GM23248 (cell line): Measurements from ENCODE around the gene REPS2. TPM values are rescaled to one million over a fixed set of nuclear protein-coding genes. Genes with fewer than 3 reads are reported as not detected.

Experiments used
- DNase-seq: peaks from one replicate; pipeline ENCODE4 v3.0.0-alpha.2; 2015
- H2AFZ ChIP-seq: fragments of 200-600 bp; sonication (generic); 2 replicates; pipeline ENCODE4 v1.6.1; 2016; ENCODE audit warnings: antibody characterized with exemption
- H3F3A ChIP-seq: fragments of 200-600 bp; sonication (generic); 2 replicates; pipeline ENCODE4 v1.6.1; 2016; ENCODE audit warnings: mild to moderate bottlenecking, antibody characterized with exemption, mixed run types; ENCODE audit not compliant: insufficient read depth
- H3K27ac ChIP-seq: fragments of 200-600 bp; sonication (generic); 2 replicates; pipeline ENCODE4 v1.5.1; 2016; ENCODE audit warnings: mild to moderate bottlenecking
- H3K27me3 ChIP-seq: fragments of 200-600 bp; sonication (generic); replicated peaks from 2 replicates; pipeline ENCODE4 v1.6.1; 2016; ENCODE audit warnings: mild to moderate bottlenecking; ENCODE audit not compliant: insufficient read depth
- H3K36me3 ChIP-seq: fragments of 200-600 bp; sonication (generic); 2 replicates; pipeline ENCODE4 v1.6.1; 2016; ENCODE audit warnings: low read depth, mild to moderate bottlenecking
- H3K4me1 ChIP-seq: fragments of 200-600 bp; sonication (generic); 2 replicates; pipeline ENCODE4 v1.6.1; 2016; ENCODE audit warnings: mild to moderate bottlenecking; ENCODE audit not compliant: insufficient read depth
- H3K4me2 ChIP-seq: fragments of 200-600 bp; sonication (generic); one replicate; pipeline ENCODE4 v1.6.1; 2016; ENCODE audit warnings: mild to moderate bottlenecking; ENCODE audit not compliant: unreplicated experiment
- H3K4me3 ChIP-seq: fragments of 200-600 bp; sonication (generic); 2 replicates; pipeline ENCODE4 v1.5.1; 2016; ENCODE audit warnings: mild to moderate bottlenecking
- H3K79me2 ChIP-seq: fragments of 200-600 bp; sonication (generic); 2 replicates; pipeline ENCODE4 v1.6.1; 2016; ENCODE audit warnings: mild to moderate bottlenecking; ENCODE audit not compliant: insufficient read depth
- H3K9ac ChIP-seq: fragments of 200-600 bp; sonication (generic); 2 replicates; pipeline ENCODE4 v1.6.1; 2016; ENCODE audit warnings: mild to moderate bottlenecking
- H3K9me2 ChIP-seq: fragments of 200-600 bp; sonication (generic); 2 replicates; pipeline ENCODE4 v1.6.1; 2016; ENCODE audit warnings: mixed run types, mild to moderate bottlenecking, moderate library complexity; ENCODE audit not compliant: insufficient read depth
- H3K9me3 ChIP-seq: fragments of 200-600 bp; sonication (generic); one replicate; pipeline ENCODE4 v1.6.1; 2017; ENCODE audit warnings: low read depth
- H4K20me1 ChIP-seq: fragments of 200-600 bp; sonication (generic); 2 replicates; pipeline ENCODE4 v1.6.0; 2016; ENCODE audit not compliant: insufficient read depth
- EZH2 ChIP-seq: fragments of 200-600 bp; sonication (generic); IDR thresholded peaks from 2 replicates; pipeline ENCODE4 v1.6.1; 2018; ENCODE audit warnings: antibody characterized with exemption, mild to moderate bottlenecking; ENCODE audit not compliant: insufficient read depth, poor library complexity, severe bottlenecking
- EZH2phosphoT487 ChIP-seq: fragments of 200-600 bp; sonication (generic); IDR thresholded peaks from 2 replicates; pipeline ENCODE4 v1.6.1; 2018; ENCODE audit warnings: antibody characterized with exemption, moderate library complexity, mild to moderate bottlenecking, low read depth; ENCODE audit not compliant: insufficient read depth
- WGBS, 2 experiments: methylation state at CpG; one replicate each; pipeline ENCODE4 v1.1.6; 2015 to 2017; ENCODE audit warnings: low lambda C conversion rate in 2 of 2, low coverage in 1 of 2; ENCODE audit errors: missing lambda C conversion rate in 2 of 2; 5-methylcytosine and 5-hydroxymethylcytosine counted together
- in situ Hi-C: fragments of 300-500 bp; cut with MboI; formaldehyde crosslinking; loops from 2 replicates; pipeline ENCODE4 v1.15.0; 2020
- polyA plus RNA-seq: library from polyadenylated mRNA; unstranded; fragments of >200 nt; fragmentation: Nextera tagmentation; extraction: Ambion mirVana; gene quantifications from 2 replicates; pipeline ENCODE4 v1.2.1, GENCODE V29; 2016
- total RNA-seq: library from RNA; depleted of rRNA; stranded (reverse); fragments of >200 nt; shearing (Covaris generic); gene quantifications from 2 replicates; pipeline ENCODE4 v1.2.3, GENCODE V29; 2014; rRNA removed

Gene REPS2
- total RNA-seq = 0.11 TPM in 1 of 2 replicates, not detected in the other
- polyA plus RNA-seq = 0.03 TPM in 2 replicates

DNA sequence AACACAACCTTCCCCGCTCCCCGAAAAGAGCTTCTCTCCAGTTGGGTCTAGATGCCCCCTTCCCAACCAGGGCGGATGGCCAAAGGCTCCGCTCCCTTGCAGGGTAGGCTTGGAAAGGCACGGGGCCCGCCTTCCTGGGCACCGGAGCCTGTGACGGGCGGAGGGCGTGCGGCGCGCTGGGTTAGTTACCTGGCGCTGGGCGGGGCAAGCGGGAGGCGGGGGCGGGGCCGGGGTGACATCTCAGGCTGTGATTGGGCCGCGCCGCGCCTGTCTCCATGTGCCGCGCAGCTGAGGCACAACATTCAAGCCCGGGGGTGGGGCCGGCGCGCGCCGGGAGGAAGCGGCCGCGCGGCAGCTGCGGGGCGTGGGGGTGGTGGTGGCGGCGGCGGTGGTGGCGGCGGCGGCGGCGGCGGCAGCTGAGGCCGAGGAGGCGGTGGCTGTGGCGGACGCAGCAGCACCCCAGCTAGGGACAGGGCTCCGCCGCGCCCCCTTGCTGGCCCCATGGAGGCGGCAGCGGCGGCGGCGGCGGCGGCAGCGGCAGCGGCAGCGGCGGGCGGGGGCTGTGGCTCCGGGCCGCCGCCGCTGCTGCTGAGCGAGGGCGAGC lies at the start of gene REPS2:
Gene REPS2 (plus strand): TSS at position 298 of the 604 bp plus-strand sequence. CDS start 204 bp downstream, at position 502.
- H3K36me3 ChIP-seq = no peaks in the 10 kb centered on the region
- peak within 1 kb of the TSS; percentile 65 for H2AFZ ChIP-seq
- H3K9me3 ChIP-seq = no peaks in the 10 kb centered on the region
- in situ Hi-C loops = no loop called here
- peak within 1 kb of the TSS; percentile 53 for H3K4me2 ChIP-seq
- WGBS, 2 experiments = 5 to 15% methylated on average over 4 to 20 of the region's 71 CpGs
- H3K9me2 ChIP-seq = no peaks in the 10 kb centered on the region
- no peaks in the 10 kb centered on the region for H3K79me2 ChIP-seq
- H3K27me3 ChIP-seq = peaks cover 5% of the 10 kb centered on the region; the same call in 1 of the 2 replicates
- no peak within 1 kb of the TSS for H3K9ac ChIP-seq
- H3K4me1 ChIP-seq = no peaks in the 10 kb centered on the region
- TF ChIP-seq EZH2 (no peak), EZH2phosphoT487 (no peak)
- DNase-seq = peak; percentile 73
- no peak within 1 kb of the TSS for H3K27ac ChIP-seq
- H3F3A ChIP-seq = no peaks in the 10 kb centered on the region
- H3K4me3 ChIP-seq = peak within 1 kb of the TSS; percentile 66
- no peaks in the 10 kb centered on the region for H4K20me1 ChIP-seq

GRCh38 chrX:16897445-16897844 lies 49.0 kb upstream of the REPS2 start:
- H3K79me2 ChIP-seq = no peaks in the 10 kb centered on the region
- in situ Hi-C loops = no loop called here
- TF ChIP-seq EZH2 (no peak), EZH2phosphoT487 (no peak)
- WGBS, 2 experiments = 33 to 67% methylated on average over 1 to 2 of the region's 2 CpGs
- no peaks in the 10 kb centered on the region for H3K9me3 ChIP-seq
- H4K20me1 ChIP-seq = no peaks in the 10 kb centered on the region
- no peaks in the 10 kb centered on the region for H3K27me3 ChIP-seq
- no peak overlapping the region for H3K27ac ChIP-seq
- no peak overlapping the region for H2AFZ ChIP-seq
- no peak overlapping the region for H3K4me2 ChIP-seq
- no peaks in the 10 kb centered on the region for H3K4me1 ChIP-seq
- no peak overlapping the region for H3K4me3 ChIP-seq
- H3K36me3 ChIP-seq = no peaks in the 10 kb centered on the region
- DNase-seq = no peak
- no peak overlapping the region for H3K9ac ChIP-seq
- no peaks in the 10 kb centered on the region for H3F3A ChIP-seq
- H3K9me2 ChIP-seq = no peaks in the 10 kb centered on the region

- H3K4me3 ChIP-seq = no peak overlapping the region
- H4K20me1 ChIP-seq = no peaks in the 10 kb centered on the region
- 42 to 49% methylated on average over 4 to 8 of the region's 8 CpGs for WGBS, 2 experiments
- no peak overlapping the region for H3K27ac ChIP-seq
- no peaks in the 10 kb centered on the region for H3K4me1 ChIP-seq
- no peaks in the 10 kb centered on the region for H3F3A ChIP-seq
- DNase-seq = no peak
- H3K9ac ChIP-seq = no peak overlapping the region
- no peaks in the 10 kb centered on the region for H3K9me2 ChIP-seq
- no peak for TF ChIP-seq EZH2phosphoT487
- TF ChIP-seq EZH2 = no peak
- no peaks in the 10 kb centered on the region for H3K9me3 ChIP-seq
- H3K4me2 ChIP-seq = no peak overlapping the region
- no peak overlapping the region for H2AFZ ChIP-seq
- H3K36me3 ChIP-seq = no peaks in the 10 kb centered on the region
- H3K27me3 ChIP-seq = no peaks in the 10 kb centered on the region
- in situ Hi-C loops = no loop called here
- no peaks in the 10 kb centered on the region for H3K79me2 ChIP-seq
These were observed 43.0 kb upstream of the REPS2 start for GRCh38 chrX:16903274-16904022.

GRCh38 chrX:16910376-16910775 lies 36.1 kb upstream of the REPS2 start:
- H3K9me2 ChIP-seq = no peaks in the 10 kb centered on the region
- in situ Hi-C loops = no loop called here
- WGBS, 2 experiments = 56 to 63% methylated on average over 1 of the region's 1 CpG

More at GRCh38 chrX:16910376-16910775, 36.1 kb upstream of the REPS2 start:
- no peak overlapping the region for H3K27ac ChIP-seq
- H3K4me2 ChIP-seq = no peak overlapping the region
- no peaks in the 10 kb centered on the region for H4K20me1 ChIP-seq
- DNase-seq = no peak
- H3K79me2 ChIP-seq = no peaks in the 10 kb centered on the region
- no peak overlapping the region for H2AFZ ChIP-seq
- H3F3A ChIP-seq = no peaks in the 10 kb centered on the region
- H3K9me3 ChIP-seq = no peaks in the 10 kb centered on the region
- no peaks in the 10 kb centered on the region for H3K4me1 ChIP-seq
- H3K36me3 ChIP-seq = no peaks in the 10 kb centered on the region
- no peak overlapping the region for H3K4me3 ChIP-seq
- no peak overlapping the region for H3K9ac ChIP-seq
- no peaks in the 10 kb centered on the region for H3K27me3 ChIP-seq
- no peak for TF ChIP-seq EZH2
- TF ChIP-seq EZH2phosphoT487 = no peak
